Measurements from ENCODE around the gene IKZF2.

IKZF2 gene

DNA sequence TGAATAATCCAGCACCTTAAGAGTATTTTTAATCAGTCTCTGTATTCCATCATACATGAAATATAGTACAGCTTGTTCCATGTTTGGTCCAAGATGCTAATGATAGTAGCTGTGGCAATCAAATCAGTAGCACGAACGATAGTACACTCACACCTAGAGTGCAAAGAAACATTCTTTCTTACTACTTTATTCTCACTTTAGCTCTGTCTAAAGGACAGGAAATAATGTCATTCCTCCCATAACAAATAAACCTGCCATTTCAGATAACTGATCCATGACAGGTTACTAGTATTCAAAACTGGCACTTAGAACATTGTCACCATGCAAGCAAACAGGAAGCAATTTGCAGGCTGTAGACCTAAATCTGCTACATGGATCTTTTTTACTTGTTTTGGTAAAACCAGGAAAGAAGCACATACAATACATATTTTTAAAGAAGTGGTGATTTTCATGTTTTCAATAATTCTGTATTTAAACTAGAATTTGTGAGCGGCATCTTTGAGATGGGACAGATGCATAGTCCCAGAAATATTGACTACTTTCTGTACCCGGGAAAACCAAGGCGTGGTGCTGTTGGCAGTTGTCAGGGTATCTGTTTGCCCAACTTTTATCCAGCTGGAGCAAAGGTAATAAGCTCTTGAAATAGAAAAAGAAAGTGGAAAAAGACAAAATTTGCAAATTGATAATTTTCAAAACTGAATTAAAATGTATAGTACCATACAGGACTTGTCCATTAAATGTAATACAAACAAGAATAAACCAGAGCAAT, 49.5 kb downstream of the IKZF2 start:
- DNase-seq (ENCODE audit: low read depth, low spot score): no peak

DNA sequence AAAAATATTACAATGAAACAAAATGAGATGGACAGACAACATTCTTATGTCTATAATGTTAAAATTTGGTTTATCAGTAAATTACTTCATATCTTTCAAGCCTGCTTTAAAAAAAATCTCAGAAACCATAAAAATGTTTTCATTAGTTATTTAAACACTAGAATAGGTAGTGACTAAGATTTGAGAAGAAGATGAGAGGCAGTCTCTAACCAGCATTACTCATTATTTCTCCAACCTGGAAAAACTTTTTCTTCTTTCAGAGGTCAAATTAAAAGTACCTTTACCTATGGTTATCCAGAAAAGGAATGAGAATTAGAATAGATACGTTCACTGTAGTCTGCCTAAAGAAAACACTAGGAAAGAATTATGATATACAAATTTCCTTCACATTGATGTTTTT, 50.3 kb downstream of the IKZF2 start:
- no peak for DNase-seq (ENCODE audit: low read depth, low spot score)

DNA sequence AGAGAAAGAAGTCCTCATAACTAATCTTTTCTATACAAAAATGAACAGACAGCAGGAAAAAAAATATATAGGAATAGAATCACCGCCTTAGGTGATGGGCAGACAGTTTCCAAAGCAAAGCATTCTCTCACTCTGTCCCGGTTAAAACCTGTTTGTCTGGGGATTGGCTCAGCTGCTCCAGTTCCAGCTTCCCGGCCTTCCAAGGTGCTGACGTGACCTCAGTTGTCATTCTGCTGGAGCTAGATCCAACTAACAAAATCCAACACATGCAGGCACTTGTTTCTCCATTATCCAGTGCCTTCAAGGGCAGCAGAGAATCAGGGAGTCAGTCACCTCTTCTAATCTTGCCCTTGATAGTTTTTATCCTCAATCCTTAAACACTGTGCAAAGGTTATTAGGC, 52.8 kb downstream of the IKZF2 start:
- no peak for DNase-seq (ENCODE audit: low read depth, low spot score)

DNA sequence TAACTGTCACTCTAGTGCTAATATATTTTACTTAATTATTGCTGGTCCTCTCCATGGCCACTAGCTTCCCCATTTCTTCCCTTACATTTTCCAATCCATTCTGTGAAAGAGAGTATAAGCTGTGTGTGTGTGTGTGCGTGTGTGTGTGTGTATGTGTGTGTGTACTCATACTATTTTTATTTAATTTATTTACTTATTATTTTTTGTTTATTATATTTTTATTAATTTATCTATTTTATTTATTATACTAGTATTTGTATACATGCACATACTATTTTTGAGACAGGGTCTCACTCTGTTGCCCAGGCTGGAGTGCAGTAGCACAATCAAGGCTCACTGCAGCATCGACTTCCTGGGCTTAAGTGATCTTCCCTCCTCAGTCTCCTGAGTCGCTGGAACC, 59.6 kb downstream of the IKZF2 start:
- DNase-seq (ENCODE audit: low read depth, low spot score): no peak

DNA sequence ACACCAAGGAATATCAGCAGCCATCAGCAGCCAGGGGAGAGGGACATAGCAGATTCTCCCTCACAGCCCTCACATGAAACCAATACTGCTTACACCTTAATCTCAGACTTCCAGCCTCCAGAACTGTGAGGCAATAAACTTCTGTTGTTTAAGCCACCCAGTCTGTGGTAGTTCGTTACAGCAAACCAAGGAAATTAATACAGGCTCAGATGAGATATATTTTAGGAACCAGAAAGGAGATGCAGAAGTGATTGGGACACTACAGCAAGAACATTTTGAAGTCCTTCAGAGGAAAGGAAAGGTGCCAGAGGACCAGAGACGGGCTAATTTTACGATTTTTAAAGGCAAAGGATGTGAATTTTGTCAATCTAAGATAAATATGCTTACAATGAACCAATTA, 60.6 kb downstream of the IKZF2 start:
- DNase-seq (ENCODE audit: low read depth, low spot score): no peak

DNA sequence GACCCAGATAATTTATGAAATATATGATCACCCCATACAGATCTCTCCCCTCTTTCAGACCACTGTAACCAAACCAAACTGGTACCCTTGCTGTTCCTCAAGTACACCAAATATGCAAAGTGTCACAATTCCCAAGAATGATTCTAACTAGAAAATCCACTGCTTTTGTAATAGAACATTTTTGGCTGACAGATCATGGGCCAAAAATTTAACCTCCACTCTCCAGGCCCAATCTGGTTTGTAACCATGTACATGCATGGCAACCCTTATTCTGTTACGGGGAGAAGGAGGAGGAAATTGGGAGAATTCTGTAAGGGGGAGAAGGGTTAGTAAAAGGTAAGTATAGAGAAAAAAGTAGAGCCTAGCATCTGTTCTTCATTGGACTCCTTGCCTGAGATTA, 62.0 kb downstream of the IKZF2 start:
- no peak for DNase-seq (ENCODE audit: low read depth, low spot score)

DNA sequence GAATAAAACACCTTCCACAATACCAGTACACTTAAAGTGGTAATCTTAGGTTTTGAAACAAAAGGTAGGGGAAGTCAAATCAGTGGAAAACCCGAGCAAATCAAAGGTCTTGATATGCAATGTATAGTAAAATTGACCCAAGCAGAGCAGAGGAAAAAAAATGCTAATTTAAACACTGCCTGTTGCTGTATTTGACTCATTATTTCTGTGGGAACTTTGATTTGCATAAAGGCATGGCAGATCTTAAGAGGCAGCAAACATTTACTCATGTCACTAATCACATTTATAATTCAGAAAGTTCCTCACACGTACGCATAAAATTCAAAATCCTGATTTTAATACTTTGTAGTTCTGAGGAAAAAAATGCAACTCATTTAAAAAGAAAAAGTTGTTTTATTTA, 64.4 kb downstream of the IKZF2 start:
- DNase-seq (ENCODE audit: low read depth, low spot score): no peak

DNA sequence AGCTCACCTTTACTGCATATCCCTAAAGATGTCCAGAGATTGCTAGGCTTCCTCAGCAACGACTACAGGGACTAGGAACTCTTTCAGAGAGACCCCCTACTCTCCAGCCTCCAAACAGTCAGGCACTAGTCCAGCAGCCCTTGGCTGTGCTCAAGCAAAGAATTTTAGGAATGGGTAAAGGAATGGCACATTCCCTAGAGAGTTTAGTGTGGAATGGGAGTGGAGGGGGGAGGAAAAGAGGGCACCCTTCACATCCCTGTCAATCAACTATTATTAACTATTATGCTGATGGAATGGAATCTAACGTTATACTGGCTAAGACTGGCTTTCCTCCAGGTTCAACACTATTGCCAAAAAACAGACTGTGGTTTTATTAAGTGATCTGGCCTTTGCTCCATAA, 64.8 kb downstream of the IKZF2 start:
- DNase-seq (ENCODE audit: low read depth, low spot score): peak; percentile 52

DNA sequence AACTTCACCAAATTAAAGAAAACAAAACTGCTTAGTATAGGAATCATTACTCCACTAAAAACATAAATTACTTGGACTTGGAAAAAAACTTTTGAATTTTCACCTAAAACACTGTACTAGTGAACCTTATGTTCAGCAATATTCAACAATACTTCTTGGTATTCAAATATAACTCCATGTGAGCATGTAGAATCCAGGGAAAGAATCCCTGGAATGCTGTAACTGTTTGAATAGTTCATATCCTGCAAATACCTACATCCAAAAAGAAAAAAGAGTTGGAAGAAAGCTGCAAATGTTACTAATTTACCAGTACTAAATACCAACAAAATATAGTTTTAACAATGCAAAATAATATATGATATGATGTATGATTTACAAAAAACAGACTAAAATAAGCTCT, 65.4 kb downstream of the IKZF2 start:
- DNase-seq (ENCODE audit: low read depth, low spot score): no peak

DNA sequence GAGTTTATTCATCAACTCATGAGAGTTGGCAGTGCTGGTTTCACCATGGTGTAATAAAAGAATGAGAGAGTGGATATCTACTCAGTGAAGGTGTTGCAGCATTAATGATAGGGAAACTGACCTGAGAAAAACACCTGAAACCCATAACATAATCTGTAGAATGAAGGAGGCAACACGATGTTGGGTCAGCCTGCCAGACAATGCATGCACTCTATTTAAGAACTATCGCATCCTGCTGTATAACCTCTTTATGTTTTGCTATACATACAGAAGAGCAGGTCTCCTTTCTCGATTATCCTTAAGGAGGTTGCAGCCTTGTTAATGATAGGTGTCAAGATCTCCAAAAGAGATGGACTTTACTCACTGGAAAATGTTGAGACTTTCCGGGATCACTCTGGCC, 65.9 kb downstream of the IKZF2 start:
- DNase-seq (ENCODE audit: low read depth, low spot score): no peak

DNA sequence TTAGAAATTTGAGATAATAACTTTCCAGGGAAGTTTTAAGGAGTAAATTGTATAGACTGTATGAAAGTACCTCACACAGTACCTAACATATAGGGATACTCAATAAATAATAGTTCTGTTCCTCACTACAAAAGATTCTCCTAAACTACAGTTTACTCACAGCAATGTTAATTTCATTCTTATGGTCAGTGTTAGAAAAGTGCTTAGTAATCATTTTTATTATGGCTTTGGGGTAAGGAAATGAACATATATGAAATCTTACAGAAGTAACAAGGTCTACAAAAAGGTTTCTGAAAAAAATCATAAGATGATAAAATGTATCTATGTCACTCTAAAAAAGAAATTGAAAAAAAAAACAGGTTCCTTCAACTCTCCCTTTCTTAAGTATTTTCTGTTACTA, 67.2 kb downstream of the IKZF2 start:
- no peak for DNase-seq (ENCODE audit: low read depth, low spot score)

DNA sequence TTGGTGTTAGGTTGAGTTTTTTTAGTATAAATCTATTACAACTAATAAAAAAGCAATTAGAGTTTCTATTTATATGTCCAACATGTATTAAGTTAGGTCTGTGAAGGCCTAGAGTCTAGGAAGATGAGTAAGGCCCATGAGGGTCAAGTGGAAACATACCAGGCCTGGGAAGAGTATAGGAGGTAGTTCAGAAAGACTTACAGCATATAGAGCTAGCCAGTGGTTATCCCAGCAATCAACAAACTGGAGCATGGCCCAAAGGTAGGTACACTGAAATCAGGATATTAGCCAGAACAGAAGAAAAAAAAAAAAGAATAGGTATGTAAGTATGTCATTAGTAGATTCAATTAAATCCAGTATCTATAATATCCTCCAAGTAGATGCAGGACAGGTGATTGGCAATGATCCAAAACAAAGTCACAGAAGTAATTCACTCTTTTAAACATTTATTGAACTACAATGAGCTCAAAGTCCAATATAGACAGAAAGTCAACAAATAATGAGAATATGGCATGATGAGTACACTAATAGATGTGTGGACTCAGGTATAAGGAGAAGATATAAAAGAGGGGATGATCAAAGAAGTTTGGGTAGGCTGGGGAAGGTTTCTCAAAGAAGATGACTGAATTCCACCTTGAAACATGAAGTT, 70.3 kb downstream of the IKZF2 start:
- DNase-seq (ENCODE audit: low read depth, low spot score): no peak

DNA sequence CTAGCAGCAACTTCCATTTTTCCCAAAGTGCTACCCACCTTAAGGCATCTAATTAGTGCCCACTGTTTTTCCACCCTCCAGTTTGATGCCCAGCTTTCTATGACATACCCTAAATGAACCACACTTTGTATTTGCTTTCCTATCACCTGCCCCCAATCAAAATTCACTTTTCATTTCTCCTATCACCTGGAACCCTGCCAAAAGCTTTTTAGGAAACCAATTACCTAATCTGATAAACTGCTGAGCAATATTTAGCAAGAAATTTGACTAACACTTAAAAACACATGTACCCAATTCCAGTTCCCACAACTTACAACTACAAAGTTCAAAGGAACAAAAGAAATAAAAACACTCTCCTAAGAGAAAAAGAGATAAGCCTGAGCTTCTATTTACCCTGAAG, 71.7 kb downstream of the IKZF2 start:
- DNase-seq (ENCODE audit: low read depth, low spot score): no peak

DNA sequence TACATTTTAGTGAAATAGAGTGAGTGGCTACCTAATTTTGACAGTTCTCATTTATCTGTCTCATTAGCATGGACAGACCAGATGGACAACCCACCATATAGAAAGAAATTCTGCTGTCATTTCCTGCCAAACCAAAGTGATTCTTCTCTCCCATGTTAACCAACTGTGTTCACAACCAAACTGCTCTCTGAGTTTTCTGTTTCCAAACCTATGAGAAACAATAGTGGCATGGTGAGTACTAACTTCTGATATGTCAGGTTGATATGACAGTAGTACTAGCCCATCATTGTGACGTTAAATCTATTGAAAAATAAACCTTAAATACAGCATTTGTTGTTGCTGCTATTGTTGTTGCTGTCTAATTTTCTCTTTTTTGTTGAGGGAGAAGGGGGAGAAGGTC, 72.7 kb downstream of the IKZF2 start:
- no peak for DNase-seq (ENCODE audit: low read depth, low spot score)

DNA sequence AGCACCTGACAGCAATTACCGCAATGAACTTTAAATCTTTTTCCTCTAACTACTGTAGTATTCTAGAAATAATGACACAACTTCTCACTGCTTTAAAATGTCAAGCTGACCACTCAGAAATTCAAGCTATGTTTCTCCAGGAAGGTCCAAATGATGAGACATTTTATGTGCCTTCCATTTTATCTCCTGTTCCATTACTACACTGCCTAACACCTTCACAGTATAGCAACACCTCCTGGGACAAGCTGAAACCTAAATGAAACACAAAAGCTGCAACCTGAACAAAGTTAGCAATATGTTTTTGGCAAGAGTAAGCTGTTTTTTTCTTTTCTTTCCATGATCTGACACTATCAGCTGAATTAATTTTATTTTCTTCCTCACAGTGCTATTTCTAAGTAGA, 81.9 kb downstream of the IKZF2 start:
- DNase-seq (ENCODE audit: low read depth, low spot score): no peak

DNA sequence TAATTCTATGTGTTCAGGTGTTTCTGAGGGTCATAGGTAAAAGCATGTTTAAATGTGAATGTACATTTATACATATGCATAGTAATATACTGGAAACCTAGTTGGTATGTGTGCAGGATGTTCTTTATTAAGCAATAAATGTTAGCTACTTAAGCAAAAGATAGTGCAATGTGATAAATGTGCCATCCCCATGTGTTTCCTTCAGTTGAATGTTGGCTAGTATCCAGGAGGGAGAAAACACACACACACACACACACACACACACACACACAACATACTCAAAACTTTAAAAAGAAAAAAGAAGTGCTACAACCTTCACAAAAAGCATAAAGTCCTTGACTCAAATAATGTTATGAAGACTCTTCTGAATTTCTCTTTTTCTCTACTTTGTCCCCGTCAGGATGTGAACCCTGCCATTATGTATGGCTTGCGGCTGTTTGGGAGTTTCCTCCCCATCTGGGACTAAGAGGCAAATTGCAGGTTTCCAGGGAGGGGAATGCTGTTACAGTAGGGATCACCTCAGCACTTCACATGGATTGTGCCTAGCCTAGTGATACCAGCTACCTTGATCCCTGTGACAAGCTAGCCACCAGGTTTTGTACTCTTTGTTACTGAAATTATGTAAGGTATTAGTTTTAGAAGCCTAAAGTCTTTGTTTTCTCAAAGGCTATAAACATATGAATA, 82.6 kb downstream of the IKZF2 start:
- DNase-seq (ENCODE audit: low read depth, low spot score): peak; percentile 9

DNA sequence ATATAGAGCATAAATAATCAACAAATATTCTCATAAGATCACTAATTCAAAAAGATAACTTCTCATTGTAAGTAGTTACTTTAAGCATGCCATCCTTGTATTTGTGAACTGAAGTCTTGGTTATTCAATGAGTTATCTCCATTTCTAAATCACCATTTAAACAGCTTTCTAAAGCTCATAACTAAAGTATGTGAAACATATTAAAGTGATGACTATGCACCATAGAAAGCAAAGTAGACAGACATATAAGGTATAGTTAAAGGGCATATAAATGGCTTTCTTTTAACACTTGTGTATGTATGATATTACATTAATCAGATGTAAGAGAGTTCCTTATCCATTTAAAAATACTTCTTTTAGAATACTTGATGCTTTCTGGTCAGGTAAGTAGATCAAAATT, 83.5 kb downstream of the IKZF2 start:
- no peak for DNase-seq (ENCODE audit: low read depth, low spot score)

DNA sequence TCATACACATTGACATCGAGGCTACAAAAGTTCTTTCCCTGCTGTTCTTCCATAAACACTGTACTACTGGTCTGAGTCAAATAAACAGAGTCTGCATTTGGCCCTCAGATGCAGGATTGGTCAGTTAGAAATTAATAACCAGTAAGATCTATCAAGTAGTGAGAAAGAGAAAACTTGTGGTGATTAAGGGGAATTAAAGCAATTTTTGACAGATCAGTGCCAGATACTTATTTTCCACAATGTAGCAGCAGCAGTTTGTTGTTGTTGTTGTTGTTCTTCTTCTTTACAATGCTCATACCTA, 85.0 kb downstream of the IKZF2 start:
- DNase-seq (ENCODE audit: low read depth, low spot score): no peak

DNA sequence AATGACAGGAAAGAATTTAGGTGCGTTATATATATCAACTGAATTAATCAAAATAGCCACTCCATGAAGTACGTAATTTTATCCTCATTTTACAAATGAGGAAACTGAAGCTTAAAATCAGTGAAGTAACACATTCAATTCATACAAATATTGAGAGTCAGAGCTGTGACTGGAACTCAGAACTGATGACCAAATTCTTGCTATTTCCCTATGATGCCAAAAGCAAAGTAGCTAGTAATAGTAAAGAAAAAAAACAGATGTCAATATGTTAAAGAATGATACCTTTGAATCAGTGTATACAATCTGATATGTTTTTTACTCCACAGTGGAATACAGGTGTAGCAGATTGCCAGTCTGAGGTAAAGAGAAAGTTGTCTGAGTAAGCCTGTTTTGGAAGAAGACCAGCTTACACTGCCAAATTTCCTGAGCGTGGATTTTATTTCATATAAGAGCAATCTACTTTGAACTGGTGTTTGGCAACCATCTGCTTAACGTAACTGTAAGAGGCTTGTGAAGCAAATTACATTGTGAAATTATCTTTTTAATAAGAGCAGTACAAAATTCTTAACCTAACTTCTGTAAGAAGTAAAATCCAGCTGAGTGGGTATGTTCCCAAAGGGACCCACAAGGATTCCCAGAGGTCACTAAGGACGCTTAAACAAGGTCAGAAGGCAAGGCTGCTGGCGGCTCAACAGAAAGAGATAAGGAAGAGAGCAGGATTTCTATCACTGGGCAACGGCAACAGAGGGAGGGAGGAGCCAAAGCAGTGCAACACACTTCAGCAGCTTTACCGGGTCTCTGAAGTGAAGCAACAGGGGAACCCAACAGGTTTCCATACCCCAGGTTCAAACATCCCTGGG, 85.6 kb downstream of the IKZF2 start:
- DNase-seq (ENCODE audit: low read depth, low spot score): peak; percentile 7

DNA sequence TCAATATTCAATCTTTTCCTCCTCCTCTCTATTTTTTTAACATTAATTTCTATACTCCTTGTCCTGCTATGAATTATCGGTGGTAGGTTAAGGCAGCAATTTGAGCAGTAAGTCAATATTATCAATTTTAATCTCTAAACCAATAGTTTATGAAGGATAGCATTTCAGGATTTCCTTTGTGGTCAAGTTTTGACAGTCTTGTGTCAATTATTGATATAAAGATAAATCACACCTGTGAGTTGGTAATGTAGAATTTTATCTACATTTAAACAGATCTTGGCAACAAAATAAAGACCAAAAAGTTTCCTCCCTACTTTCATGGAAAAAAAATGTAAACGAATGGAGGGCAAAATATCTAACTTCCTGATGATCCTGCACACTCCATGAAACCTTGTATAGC, 87.3 kb downstream of the IKZF2 start:
- DNase-seq (ENCODE audit: low read depth, low spot score): no peak

DNA sequence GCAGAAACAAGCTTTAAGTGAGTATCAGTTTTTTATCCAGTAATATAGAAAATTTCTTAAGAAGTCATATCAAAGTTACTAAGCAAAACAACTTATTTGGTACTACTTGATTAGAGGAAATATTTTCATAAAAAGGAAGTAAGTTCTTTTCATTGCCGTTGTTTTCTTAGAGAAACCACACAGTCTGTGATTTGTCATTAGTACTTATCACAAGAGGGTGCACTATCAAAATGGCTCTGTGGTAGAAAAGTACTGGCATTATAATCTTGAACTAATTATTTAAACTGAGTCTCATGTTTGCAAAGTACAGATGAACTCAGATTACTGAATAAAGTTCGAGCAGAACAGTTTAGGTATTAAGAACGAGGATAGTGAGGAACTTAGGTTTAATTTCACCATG, 93.4 kb downstream of the IKZF2 start:
- no peak for DNase-seq (ENCODE audit: low read depth, low spot score)

DNA sequence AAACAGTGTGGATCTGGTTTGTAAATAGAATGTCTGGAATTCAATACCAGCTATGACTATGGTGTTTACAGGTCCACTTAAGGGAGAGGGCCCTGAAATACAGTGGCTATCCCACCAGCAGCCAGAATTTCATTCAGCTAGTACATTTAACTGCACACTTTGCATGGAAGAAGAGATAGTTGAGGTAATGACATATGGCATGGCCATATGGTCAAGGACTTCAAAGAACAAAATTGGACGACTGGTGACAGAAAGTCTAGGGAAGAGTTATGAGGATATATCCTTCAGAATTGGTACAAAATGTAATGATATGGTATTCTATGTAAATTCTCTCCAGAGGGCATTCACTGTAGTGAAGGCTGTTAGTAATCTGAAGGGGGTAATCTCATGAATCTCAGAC, 105.0 kb downstream of the IKZF2 start:
- DNase-seq (ENCODE audit: low read depth, low spot score): no peak

All from iPS DF 19.7 (cell line).